MM.1S (cell line): ENCODE measurements around the gene ACIN1.

ENCODE experiments used
- DNase-seq: peaks from one replicate; pipeline ENCODE4 v3.0.0-alpha.2; 2015
- H2AFZ ChIP-seq: fragments of 300-600 bp; sonication (generic); 2 replicates; pipeline ENCODE4 v1.6.0; 2016; ENCODE audit warnings: antibody characterized with exemption, low read length
- H3F3A ChIP-seq: fragments of 300-600 bp; sonication (generic); 2 replicates; pipeline ENCODE4 v1.6.1; 2016; ENCODE audit warnings: mild to moderate bottlenecking, antibody characterized with exemption, low read length, moderate library complexity, mixed read lengths; ENCODE audit not compliant: insufficient read depth
- H3K27ac ChIP-seq: fragments of 300-600 bp; sonication (generic); 2 replicates; pipeline ENCODE4 v1.5.1; 2016; ENCODE audit warnings: mild to moderate bottlenecking, low read length
- H3K27me3 ChIP-seq: fragments of 300-600 bp; sonication (generic); replicated peaks from 2 replicates; pipeline ENCODE4 v1.6.0; 2016; ENCODE audit warnings: low read length; ENCODE audit not compliant: insufficient read depth
- H3K36me3 ChIP-seq: fragments of 300-600 bp; sonication (generic); replicated peaks from 2 replicates; pipeline ENCODE4 v1.6.1; 2016; ENCODE audit warnings: mild to moderate bottlenecking, low read length, mixed read lengths; ENCODE audit not compliant: insufficient read depth
- H3K4me1 ChIP-seq: fragments of 300-600 bp; sonication (generic); 2 replicates; pipeline ENCODE4 v1.6.1; 2016; ENCODE audit warnings: low read length, mixed read lengths
- H3K4me2 ChIP-seq: fragments of 300-600 bp; sonication (generic); 2 replicates; pipeline ENCODE4 v1.6.0; 2016; ENCODE audit warnings: low read depth, low read length
- H3K4me3 ChIP-seq: fragments of 300-600 bp; sonication (generic); 2 replicates; pipeline ENCODE4 v1.5.1; 2016; ENCODE audit warnings: low read length, mixed read lengths
- H3K79me2 ChIP-seq: fragments of 300-600 bp; sonication (generic); 2 replicates; pipeline ENCODE4 v1.6.1; 2016; ENCODE audit warnings: mixed run types, low read length, mixed read lengths
- H3K9ac ChIP-seq: fragments of 300-600 bp; sonication (generic); 2 replicates; pipeline ENCODE4 v1.6.1; 2016; ENCODE audit warnings: low read length, mixed read lengths
- H3K9me2 ChIP-seq: fragments of 300-600 bp; sonication (generic); replicated peaks from 2 replicates; pipeline ENCODE4 v1.6.1; 2016; ENCODE audit warnings: mild to moderate bottlenecking, low read length, mixed read lengths; ENCODE audit not compliant: insufficient read depth
- H3K9me3 ChIP-seq: fragments of 300-600 bp; sonication (generic); replicated peaks from 2 replicates; pipeline ENCODE4 v1.6.1; 2016; ENCODE audit warnings: mild to moderate bottlenecking, low read length, mixed read lengths; ENCODE audit not compliant: insufficient read depth
- H4K20me1 ChIP-seq: fragments of 300-600 bp; sonication (generic); 2 replicates; pipeline ENCODE4 v1.6.1; 2016; ENCODE audit warnings: mild to moderate bottlenecking, low read length, moderate library complexity, mixed read lengths; ENCODE audit not compliant: insufficient read depth
- EZH2 ChIP-seq: fragments of 300-600 bp; sonication (generic); optimal IDR thresholded peaks from 2 replicates; pipeline ENCODE3; 2017; ENCODE audit warnings: low read depth, mild to moderate bottlenecking, antibody characterized with exemption, low read length, mixed read lengths
- EZH2phosphoT487 ChIP-seq: fragments of 300-600 bp; sonication (generic); IDR thresholded peaks from 2 replicates; pipeline ENCODE4 v1.6.1; 2018; ENCODE audit warnings: antibody characterized with exemption, low read length
- TF ChIP-seq, protein P1 (sequence below): fragments of 300-600 bp; sonication (generic); IDR thresholded peaks from 2 replicates; pipeline ENCODE4 v1.5.1; 2016; ENCODE audit warnings: antibody characterized with exemption, low read length, mixed read lengths

ACIN1 gene

DNA sequence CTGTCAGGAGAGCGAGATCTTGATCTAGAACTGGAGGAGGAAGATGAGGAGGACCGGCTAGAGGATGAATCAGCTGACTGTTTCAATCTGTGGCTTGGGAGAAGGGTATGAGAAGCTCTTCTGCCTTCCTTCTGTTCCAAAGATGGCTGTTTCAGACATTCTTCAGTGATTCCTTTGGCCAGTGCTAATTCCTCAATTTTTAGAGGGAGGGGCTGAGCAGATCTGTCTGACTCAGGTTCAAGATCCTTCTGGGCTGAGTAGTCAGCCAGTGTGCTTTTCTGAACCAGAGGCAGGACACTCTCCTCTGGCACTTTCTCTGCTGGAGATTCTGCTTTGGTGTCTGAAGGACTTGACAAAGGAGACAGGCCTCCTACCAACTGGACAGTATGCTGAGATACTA lies 15.2 kb downstream of the ACIN1 start:
- no peak for DNase-seq
- H3K4me3 ChIP-seq: no peak overlapping the region
- no peaks in the 10 kb centered on the region for H4K20me1 ChIP-seq
- no peak overlapping the region for H3K9ac ChIP-seq
- no peaks in the 10 kb centered on the region for H3K9me3 ChIP-seq
- no peak overlapping the region for H2AFZ ChIP-seq
- no peaks in the 10 kb centered on the region for H3K79me2 ChIP-seq
- no peaks in the 10 kb centered on the region; the same call in 1 of the 2 replicates for H3K36me3 ChIP-seq
- H3K4me1 ChIP-seq: no peaks in the 10 kb centered on the region
- no peaks in the 10 kb centered on the region for H3K27me3 ChIP-seq
- H3K9me2 ChIP-seq: no peaks in the 10 kb centered on the region
- TF ChIP-seq EZH2phosphoT487 (no peak), EZH2 (no peak)
- TF ChIP-seq, protein P1, sequence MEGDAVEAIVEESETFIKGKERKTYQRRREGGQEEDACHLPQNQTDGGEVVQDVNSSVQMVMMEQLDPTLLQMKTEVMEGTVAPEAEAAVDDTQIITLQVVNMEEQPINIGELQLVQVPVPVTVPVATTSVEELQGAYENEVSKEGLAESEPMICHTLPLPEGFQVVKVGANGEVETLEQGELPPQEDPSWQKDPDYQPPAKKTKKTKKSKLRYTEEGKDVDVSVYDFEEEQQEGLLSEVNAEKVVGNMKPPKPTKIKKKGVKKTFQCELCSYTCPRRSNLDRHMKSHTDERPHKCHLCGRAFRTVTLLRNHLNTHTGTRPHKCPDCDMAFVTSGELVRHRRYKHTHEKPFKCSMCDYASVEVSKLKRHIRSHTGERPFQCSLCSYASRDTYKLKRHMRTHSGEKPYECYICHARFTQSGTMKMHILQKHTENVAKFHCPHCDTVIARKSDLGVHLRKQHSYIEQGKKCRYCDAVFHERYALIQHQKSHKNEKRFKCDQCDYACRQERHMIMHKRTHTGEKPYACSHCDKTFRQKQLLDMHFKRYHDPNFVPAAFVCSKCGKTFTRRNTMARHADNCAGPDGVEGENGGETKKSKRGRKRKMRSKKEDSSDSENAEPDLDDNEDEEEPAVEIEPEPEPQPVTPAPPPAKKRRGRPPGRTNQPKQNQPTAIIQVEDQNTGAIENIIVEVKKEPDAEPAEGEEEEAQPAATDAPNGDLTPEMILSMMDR: no peak
- H3K4me2 ChIP-seq: no peak overlapping the region
- H3K27ac ChIP-seq: no peak overlapping the region
- H3F3A ChIP-seq: no peaks in the 10 kb centered on the region

GRCh38 chr14:23078692-23079116 lies 16.2 kb downstream of the ACIN1 start:
- Histone ChIP-seq H3K9me3 (no peaks in the 10 kb centered on the region), H3K9ac (no peak overlapping the region), H3K36me3 (no peaks in the 10 kb centered on the region; the same call in 1 of the 2 replicates), H4K20me1 (no peaks in the 10 kb centered on the region), H3K27ac (no peak overlapping the region), H3K4me1 (no peaks in the 10 kb centered on the region), H3K9me2 (no peaks in the 10 kb centered on the region), H3K4me3 (no peak overlapping the region), H3K4me2 (no peak overlapping the region), H2AFZ (no peak overlapping the region), H3F3A (no peaks in the 10 kb centered on the region), H3K79me2 (no peaks in the 10 kb centered on the region), H3K27me3 (no peaks in the 10 kb centered on the region)
- no peak for DNase-seq
- no peak for TF ChIP-seq EZH2

DNA sequence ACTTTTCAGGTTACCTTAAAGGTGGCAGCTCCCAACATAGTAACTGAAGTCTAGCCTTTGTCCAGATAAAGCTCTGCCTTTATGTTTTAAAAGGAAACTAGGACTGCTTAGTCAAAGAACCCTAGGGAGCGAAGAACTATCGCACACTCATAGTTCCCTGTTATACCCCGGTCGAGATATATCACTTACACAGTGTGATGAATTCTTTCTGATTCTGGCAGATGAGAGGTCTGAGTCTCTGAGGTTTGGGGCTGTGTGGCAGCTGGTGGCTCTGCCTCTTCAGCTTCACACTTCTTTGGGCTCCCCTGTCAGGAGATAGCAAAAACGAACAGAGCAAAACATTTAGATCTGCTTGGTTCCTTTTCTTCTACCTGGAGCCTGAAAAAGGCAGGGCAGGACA lies 17.0 kb downstream of the ACIN1 start:
- H4K20me1 ChIP-seq: no peaks in the 10 kb centered on the region
- no peak overlapping the region for H3K4me2 ChIP-seq

More for the DNA sequence above, 17.0 kb downstream of the ACIN1 start:
- Histone ChIP-seq H3K36me3 (no peaks in the 10 kb centered on the region; the same call in 1 of the 2 replicates), H3F3A (no peaks in the 10 kb centered on the region), H2AFZ (no peak overlapping the region), H3K9me2 (no peaks in the 10 kb centered on the region), H3K27me3 (no peaks in the 10 kb centered on the region), H3K4me1 (no peaks in the 10 kb centered on the region), H3K9ac (no peak overlapping the region), H3K27ac (no peak overlapping the region), H3K4me3 (no peak overlapping the region), H3K9me3 (no peaks in the 10 kb centered on the region), H3K79me2 (no peaks in the 10 kb centered on the region)
- DNase-seq: no peak
- TF ChIP-seq, protein P1: no peak
- no peak for TF ChIP-seq EZH2
- no peak for TF ChIP-seq EZH2phosphoT487
